Hepatocyte (in vitro differentiated cells): ENCODE results near the gene LIMA1. TPM values are rescaled to one million over a fixed set of nuclear protein-coding genes. Genes with fewer than 3 reads are reported as not detected.

ENCODE experiments used
- DNase-seq: peaks from one replicate; pipeline ENCODE4 v3.0.0-alpha.2; 2016; ENCODE audit warnings: low spot score
- H2AFZ ChIP-seq: fragments of 200-600 bp; sonication (generic); 2 replicates; pipeline ENCODE4 v1.6.0; 2016; ENCODE audit warnings: antibody characterized with exemption, mild to moderate bottlenecking
- H3K27ac ChIP-seq: fragments of 200-600 bp; sonication (generic); 2 replicates; pipeline ENCODE4 v1.5.1; 2016; ENCODE audit warnings: mild to moderate bottlenecking
- H3K27me3 ChIP-seq: fragments of 200-600 bp; sonication (generic); 2 replicates; pipeline ENCODE4 v1.6.1; 2016
- H3K36me3 ChIP-seq: fragments of 200-600 bp; sonication (generic); replicated peaks from 2 replicates; pipeline ENCODE4 v1.5.1; 2016; ENCODE audit warnings: low read depth; ENCODE audit not compliant: insufficient read depth
- H3K4me1 ChIP-seq: fragments of 200-600 bp; sonication (generic); 2 replicates; pipeline ENCODE4 v1.5.1; 2016; ENCODE audit warnings: mild to moderate bottlenecking, moderate library complexity; ENCODE audit not compliant: insufficient read depth
- H3K4me2 ChIP-seq: fragments of 200-600 bp; sonication (generic); 2 replicates; pipeline ENCODE4 v1.6.0; 2016
- H3K4me3 ChIP-seq: fragments of 200-600 bp; sonication (generic); 2 replicates; pipeline ENCODE4 v1.5.1; 2016; ENCODE audit warnings: mild to moderate bottlenecking
- H3K79me2 ChIP-seq: fragments of 200-600 bp; sonication (generic); 2 replicates; pipeline ENCODE4 v1.6.0; 2017; ENCODE audit warnings: mild to moderate bottlenecking
- H3K9me2 ChIP-seq: fragments of 200-600 bp; sonication (generic); replicated peaks from 2 replicates; pipeline ENCODE4 v1.6.0; 2017; ENCODE audit warnings: mild to moderate bottlenecking; ENCODE audit not compliant: insufficient read depth
- H3K9me3 ChIP-seq: fragments of 200-600 bp; sonication (generic); 2 replicates; pipeline ENCODE4 v1.5.1; 2016; ENCODE audit warnings: low read depth, mild to moderate bottlenecking
- H4K20me1 ChIP-seq: fragments of 200-600 bp; sonication (generic); 2 replicates; pipeline ENCODE4 v1.6.0; 2016; ENCODE audit warnings: mild to moderate bottlenecking; ENCODE audit not compliant: insufficient read depth, poor library complexity, severe bottlenecking
- CTCF ChIP-seq: fragments of 200-600 bp; sonication (generic); IDR thresholded peaks from 2 replicates; pipeline ENCODE4 v1.5.1; 2016; ENCODE audit warnings: antibody characterized with exemption, mild to moderate bottlenecking; ENCODE audit not compliant: poor library complexity
- EZH2 ChIP-seq: fragments of 200-600 bp; sonication (generic); IDR thresholded peaks from 2 replicates; pipeline ENCODE4 v1.6.1; 2016; ENCODE audit warnings: antibody characterized with exemption, mild to moderate bottlenecking, borderline replicate concordance
- EZH2phosphoT487 ChIP-seq: fragments of 200-600 bp; sonication (generic); IDR thresholded peaks from one replicate; pipeline ENCODE4 v1.6.1; 2018; ENCODE audit warnings: antibody characterized with exemption, mild to moderate bottlenecking, low read depth, moderate library complexity; ENCODE audit not compliant: unreplicated experiment, severe bottlenecking
- WGBS: methylation state at CpG from one replicate; pipeline ENCODE4 v1.1.6; 2016; ENCODE audit warnings: low lambda C conversion rate; ENCODE audit errors: missing lambda C conversion rate; 5-methylcytosine and 5-hydroxymethylcytosine counted together
- polyA plus RNA-seq: library from polyadenylated mRNA; unstranded; fragments of >200 nt; fragmentation: Nextera tagmentation; extraction: Ambion mirVana; gene quantifications from 2 replicates; pipeline ENCODE4 v1.2.1, GENCODE V29; 2016
- total RNA-seq: library from RNA; depleted of rRNA; stranded (reverse); fragments of >200 nt; gene quantifications from 2 replicates; pipeline ENCODE4 v1.2.3, GENCODE V29; 2014

The LIMA1 gene
- total and polyA plus RNA-seq, 2 experiments from 2014 or later: 54.8 to 84.4 TPM

- Histone ChIP-seq H3K9me3 (no peaks in the 10 kb centered on the region), H3K27ac (no peak overlapping the region), H3K4me2 (no peak overlapping the region), H2AFZ (no peak overlapping the region), H4K20me1 (no peaks in the 10 kb centered on the region), H3K27me3 (no peaks in the 10 kb centered on the region), H3K4me3 (no peak overlapping the region), H3K9me2 (no peaks in the 10 kb centered on the region), H3K36me3 (no peaks in the 10 kb centered on the region), H3K79me2 (peaks cover 76% of the 10 kb centered on the region), H3K4me1 (peaks cover 1% of the 10 kb centered on the region)
- WGBS: 73% methylated on average over 1 of the region's 1 CpG
- DNase-seq: no peak
- TF ChIP-seq EZH2phosphoT487: no peak
- TF ChIP-seq CTCF: no peak
- TF ChIP-seq EZH2: no peak
These were observed 66.1 kb downstream of the LIMA1 start for GRCh38 chr12:50217202-50217601.

- Histone ChIP-seq H2AFZ (no peak overlapping the region), H3K9me2 (no peaks in the 10 kb centered on the region), H3K27me3 (no peaks in the 10 kb centered on the region), H3K4me1 (peaks cover 10% of the 10 kb centered on the region), H3K4me2 (no peak overlapping the region), H3K4me3 (no peak overlapping the region), H4K20me1 (no peaks in the 10 kb centered on the region), H3K36me3 (no peaks in the 10 kb centered on the region), H3K79me2 (peaks cover 95% of the 10 kb centered on the region), H3K27ac (no peak overlapping the region), H3K9me3 (no peaks in the 10 kb centered on the region)
- 91% methylated on average over 3 of the region's 3 CpGs for WGBS
- no peak for TF ChIP-seq CTCF
- TF ChIP-seq EZH2: no peak
- DNase-seq: no peak
These were observed 68.3 kb downstream of the LIMA1 start for GRCh38 chr12:50215033-50215432.

- no peaks in the 10 kb centered on the region for H3K27me3 ChIP-seq
- no peak overlapping the region for H3K4me2 ChIP-seq
- no peaks in the 10 kb centered on the region for H3K36me3 ChIP-seq
These were observed 69.3 kb downstream of the LIMA1 start for GRCh38 chr12:50214018-50214417.

More at GRCh38 chr12:50214018-50214417, 69.3 kb downstream of the LIMA1 start:
- WGBS: 38% methylated on average over 1 of the region's 1 CpG
- H3K4me1 ChIP-seq: peaks cover 10% of the 10 kb centered on the region
- TF ChIP-seq CTCF: no peak
- TF ChIP-seq EZH2: no peak
- no peak for TF ChIP-seq EZH2phosphoT487
- no peak overlapping the region for H3K27ac ChIP-seq
- H3K9me2 ChIP-seq: no peaks in the 10 kb centered on the region
- H2AFZ ChIP-seq: no peak overlapping the region
- no peaks in the 10 kb centered on the region for H4K20me1 ChIP-seq
- H3K9me3 ChIP-seq: no peaks in the 10 kb centered on the region
- no peak for DNase-seq
- H3K4me3 ChIP-seq: no peak overlapping the region
- peaks cover 92% of the 10 kb centered on the region for H3K79me2 ChIP-seq
